Esophagus muscularis mucosa (tissue), 4 donors: ENCODE measurements around the gene B9D1. TPM values are rescaled to one million over a fixed set of nuclear protein-coding genes. Genes with fewer than 3 reads are reported as not detected.

Source experiments
- DNase-seq: peaks from one replicate; pipeline ENCODE4 v3.0.0-alpha.2; 2017; ENCODE audit errors: extremely low spot score
- H3K27ac ChIP-seq, 4 donors: fragments of 200-600 bp; sonication (generic); replicated peaks in 1 of 4; 1 replicate in 3 of 4; 2 replicates in 1 of 4; pipeline ENCODE4 v1.5.1; 2016 to 2019; ENCODE audit warnings: mild to moderate bottlenecking in 1 of 4
- H3K27me3 ChIP-seq, 4 donors: fragments of 200-600 bp; sonication (generic); one replicate each; pipeline versions ENCODE4 v1.5.1 to v1.6.0; 2016 to 2019
- H3K36me3 ChIP-seq, 4 donors: fragments of 200-600 bp; sonication (generic); one replicate each; pipeline ENCODE4 v1.5.1; 2016 to 2019
- H3K4me1 ChIP-seq, 4 donors: fragments of 200-600 bp; sonication (generic); one replicate each; pipeline ENCODE4 v1.5.1; 2016 to 2019
- H3K4me3 ChIP-seq, 4 donors: fragments of 200-600 bp; sonication (generic); 1 replicate in 2 of 4; 2 replicates in 2 of 4; pipeline ENCODE4 v1.5.1; 2016 to 2019; ENCODE audit warnings: mild to moderate bottlenecking in 4 of 4, moderate library complexity in 1 of 4
- H3K9me3 ChIP-seq, 4 donors: fragments of 200-600 bp; sonication (generic); 1 replicate in 3 of 4; 2 replicates in 1 of 4; pipeline ENCODE4 v1.5.1; 2016 to 2019
- CTCF ChIP-seq, 3 experiments: fragments of 200-600 bp in 2 of 3; fragments of 450-650 bp in 1 of 3; sonication (generic) in 2 of 3; IDR thresholded peaks; one replicate each; pipeline ENCODE4 v1.5.1; 2017 to 2019; ENCODE audit warnings: antibody characterized with exemption in 3 of 3, mild to moderate bottlenecking in 2 of 3, moderate library complexity in 1 of 3
- EP300 ChIP-seq: sonication (generic); formaldehyde crosslinking; IDR thresholded peaks from one replicate; pipeline ENCODE4 v1.6.1; 2017; ENCODE audit warnings: antibody characterized with exemption
- POLR2A ChIP-seq: fragments of 450-650 bp; IDR thresholded peaks from one replicate; pipeline ENCODE4 v1.6.1; 2017; ENCODE audit warnings: antibody characterized with exemption, moderate library complexity, mild to moderate bottlenecking, low read depth
- POLR2AphosphoS5 ChIP-seq, 2 donors: sonication (generic); formaldehyde crosslinking; IDR thresholded peaks; one replicate each; pipeline ENCODE4 v1.6.1; 2017; ENCODE audit warnings: antibody characterized with exemption in 2 of 2
- WGBS: methylation state at CpG from one replicate; pipeline ENCODE4 v1.1.5; 2018; 5-methylcytosine and 5-hydroxymethylcytosine counted together
- intact Hi-C: fragments of 100-400 bp; cut with DNase I; formaldehyde crosslinking; loops from one replicate; pipeline ENCODE4 v1.15.1; 2023
- total RNA-seq, 4 donors: library from RNA; depleted of rRNA; stranded (reverse); fragments of >200 nt; gene quantifications; one replicate each; pipeline versions ENCODE4 v1.1.0 to v1.2.1, GENCODE V29; 2016

The B9D1 gene
- total RNA-seq, 4 donors from 2014 or later, result 9.5 to 13.8 (median 9.9) TPM

GRCh38 chr17:19346351-19347255, 15.9 kb downstream of the B9D1 start:
- Histone ChIP-seq H3K27ac (peak overlapping the region; percentile 74 to 84 (median 81)), H3K9me3 (no peaks in the 10 kb centered on the region), H3K27me3 (no peaks in the 10 kb centered on the region), H3K4me3 (no peak overlapping the region), H3K36me3 (no peaks in the 10 kb centered on the region), H3K4me1 (peaks cover 39 to 53% (median 46%) of the 10 kb centered on the region in 4 donors)
- 15% methylated on average over 10 of the region's 19 CpGs for WGBS
- intact Hi-C loops, result no loop called here
- no peak for DNase-seq
- TF ChIP-seq POLR2AphosphoS5 (IDR thresholded peaks at IDR 0.05) (peak; percentile 67 to 74), EP300 (no peak)

DNA sequence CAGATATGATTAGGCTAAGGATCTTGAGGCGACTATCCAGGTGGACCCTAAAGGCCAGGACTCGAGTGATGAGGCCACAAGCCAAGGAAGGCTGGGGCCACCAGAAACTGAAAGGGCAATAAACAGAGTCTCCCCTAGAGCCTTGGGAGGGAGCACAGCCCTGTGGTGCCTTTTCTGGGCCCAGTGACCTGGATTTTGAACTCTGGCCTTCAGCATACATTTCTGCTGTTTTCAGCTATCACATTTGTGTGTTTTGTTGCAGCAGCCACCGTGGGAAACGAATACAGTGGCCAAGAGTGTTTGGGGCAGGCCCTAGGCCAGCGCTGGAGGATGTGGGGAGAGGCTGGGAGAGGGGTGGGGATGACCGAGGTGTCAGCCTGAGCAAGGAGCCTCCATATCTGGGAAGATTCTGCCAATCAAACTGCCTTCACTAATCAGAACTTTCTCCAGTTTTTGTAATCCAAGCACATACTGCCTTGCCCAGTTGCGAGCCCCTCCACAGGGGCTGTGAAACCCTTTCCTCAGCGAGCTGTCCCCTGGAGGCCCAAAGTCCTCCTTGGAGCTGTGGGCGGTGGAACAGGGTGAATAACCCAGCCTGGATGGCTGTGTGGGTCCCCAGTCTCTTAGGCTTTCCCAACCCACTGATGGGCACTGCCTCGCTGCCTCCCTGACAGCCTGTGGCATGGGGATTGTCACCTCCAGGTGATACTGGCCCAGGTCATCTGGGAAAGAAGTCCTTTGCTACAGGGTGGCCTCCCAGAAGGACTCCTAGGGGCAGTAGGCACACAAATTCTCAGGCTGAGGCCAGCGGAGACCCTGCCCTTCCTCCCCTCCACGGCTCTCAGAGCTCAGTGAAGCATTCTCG, 16.8 kb downstream of the B9D1 start:
- peaks cover 39 to 53% (median 46%) of the 10 kb centered on the region in 4 donors for H3K4me1 ChIP-seq
- peak overlapping the region; percentile 74 to 84 (median 81) for H3K27ac ChIP-seq
- WGBS, result 79% methylated on average over 4 of the region's 13 CpGs
- no peak overlapping the region for H3K4me3 ChIP-seq
- no peaks in the 10 kb centered on the region for H3K27me3 ChIP-seq
- TF ChIP-seq POLR2AphosphoS5 (IDR thresholded peaks at IDR 0.05), result no peak
- TF ChIP-seq EP300, result no peak
- TF ChIP-seq POLR2A, result no peak
- TF ChIP-seq CTCF (IDR thresholded peaks at IDR 0.05), result no peak
- intact Hi-C loops, result no loop called here
- H3K36me3 ChIP-seq, result no peaks in the 10 kb centered on the region
- DNase-seq, result no peak
- no peaks in the 10 kb centered on the region for H3K9me3 ChIP-seq

- no peak overlapping the region for H3K4me3 ChIP-seq
- intact Hi-C loops, result no loop called here
- no peaks in the 10 kb centered on the region for H3K36me3 ChIP-seq
- peak overlapping the region in 1 of 4 donors; percentile 81 for H3K27ac ChIP-seq
- TF ChIP-seq EP300 (no peak), POLR2A (no peak), POLR2AphosphoS5 (IDR thresholded peaks at IDR 0.05) (no peak), CTCF (IDR thresholded peaks at IDR 0.05) (no peak)
- WGBS, result 96% methylated on average over 7 of the region's 7 CpGs
- H3K9me3 ChIP-seq, result no peaks in the 10 kb centered on the region
- H3K4me1 ChIP-seq, result peaks cover 39 to 53% (median 46%) of the 10 kb centered on the region in 4 donors
- no peaks in the 10 kb centered on the region for H3K27me3 ChIP-seq
- no peak for DNase-seq
Observed at GRCh38 chr17:19345067-19345460, 17.5 kb downstream of the B9D1 start.

- DNase-seq, result no peak
- Histone ChIP-seq H3K36me3 (no peaks in the 10 kb centered on the region), H3K4me1 (peaks cover 39 to 53% (median 46%) of the 10 kb centered on the region in 4 donors), H3K4me3 (no peak overlapping the region), H3K27me3 (no peaks in the 10 kb centered on the region), H3K9me3 (no peaks in the 10 kb centered on the region), H3K27ac (no peak overlapping the region)
- intact Hi-C loops, result no loop called here
- no peak for TF ChIP-seq CTCF (IDR thresholded peaks at IDR 0.05)
- no peak for TF ChIP-seq POLR2A
- no peak for TF ChIP-seq POLR2AphosphoS5 (IDR thresholded peaks at IDR 0.05)
- TF ChIP-seq EP300, result no peak
- 95% methylated on average over 6 of the region's 40 CpGs for WGBS
Observed at GRCh38 chr17:19344311-19345066, 18.0 kb downstream of the B9D1 start.
